Ishikawa (cell line): Measurements from ENCODE around the gene ABCC5.

Source experiments
- CEBPB ChIP-seq: IDR thresholded peaks from 2 replicates; pipeline ENCODE4 v1.6.1; 2012
- CREB1 ChIP-seq: IDR thresholded peaks from 2 replicates; pipeline ENCODE4 v1.6.1; 2012; ENCODE audit warnings: low read depth
- EP300 ChIP-seq: IDR thresholded peaks from 2 replicates; pipeline ENCODE4 v1.6.1; 2012; ENCODE audit warnings: borderline replicate concordance
- FOXM1 ChIP-seq: IDR thresholded peaks from 2 replicates; pipeline ENCODE4 v1.6.1; 2012; ENCODE audit warnings: low read depth, borderline replicate concordance
- NFIC ChIP-seq: IDR thresholded peaks from 2 replicates; pipeline ENCODE4 v1.6.1; 2012
- RAD21 ChIP-seq: IDR thresholded peaks from 2 replicates; pipeline ENCODE4 v1.6.1; 2012; ENCODE audit warnings: low read depth
- TAF1 ChIP-seq: IDR thresholded peaks from 2 replicates; pipeline ENCODE4 v1.6.1; 2012; ENCODE audit warnings: low read depth, mild to moderate bottlenecking
- TEAD4 ChIP-seq: IDR thresholded peaks from 2 replicates; pipeline ENCODE4 v1.6.1; 2012
- YY1 ChIP-seq: IDR thresholded peaks from 2 replicates; pipeline ENCODE4 v1.6.1; 2012; ENCODE audit warnings: low read depth
- ZBTB7A ChIP-seq: IDR thresholded peaks from 2 replicates; pipeline ENCODE4 v1.6.1; 2012; ENCODE audit warnings: low read depth
- TF ChIP-seq, protein P1 (sequence below): IDR thresholded peaks from 2 replicates; pipeline ENCODE4 v1.6.1; 2012
- TF ChIP-seq, protein P2 (sequence below): IDR thresholded peaks from 2 replicates; pipeline ENCODE4 v1.6.1; 2012; ENCODE audit warnings: low read depth, mild to moderate bottlenecking

DNA sequence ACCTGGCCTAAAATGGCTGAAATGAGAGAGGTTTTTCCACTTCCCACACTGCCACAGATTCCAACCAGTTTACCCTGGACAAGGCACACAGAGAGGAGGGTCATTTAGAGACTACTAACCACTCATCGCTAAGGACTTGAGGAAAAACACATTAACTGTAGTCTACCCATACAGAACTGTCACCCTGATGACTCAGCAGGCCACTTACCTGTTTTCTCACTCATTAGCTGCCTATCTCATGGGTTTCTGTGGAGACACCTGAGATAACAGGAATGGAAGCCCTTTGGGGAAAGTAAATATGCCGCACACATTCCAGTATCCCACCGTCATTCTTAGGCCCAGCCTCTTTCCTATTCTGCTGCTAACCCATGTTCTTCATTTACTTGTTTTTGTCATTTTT is 50.0 kb downstream of the ABCC5 start:
- TF ChIP-seq, protein P1, sequence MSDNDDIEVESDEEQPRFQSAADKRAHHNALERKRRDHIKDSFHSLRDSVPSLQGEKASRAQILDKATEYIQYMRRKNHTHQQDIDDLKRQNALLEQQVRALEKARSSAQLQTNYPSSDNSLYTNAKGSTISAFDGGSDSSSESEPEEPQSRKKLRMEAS: no peak
- TF ChIP-seq CREB1 (no peak), RAD21 (no peak), TAF1 (no peak), EP300 (no peak), CEBPB (no peak), ZBTB7A (no peak), TEAD4 (no peak), YY1 (no peak), NFIC (no peak), FOXM1 (no peak)
- TF ChIP-seq, protein P2, sequence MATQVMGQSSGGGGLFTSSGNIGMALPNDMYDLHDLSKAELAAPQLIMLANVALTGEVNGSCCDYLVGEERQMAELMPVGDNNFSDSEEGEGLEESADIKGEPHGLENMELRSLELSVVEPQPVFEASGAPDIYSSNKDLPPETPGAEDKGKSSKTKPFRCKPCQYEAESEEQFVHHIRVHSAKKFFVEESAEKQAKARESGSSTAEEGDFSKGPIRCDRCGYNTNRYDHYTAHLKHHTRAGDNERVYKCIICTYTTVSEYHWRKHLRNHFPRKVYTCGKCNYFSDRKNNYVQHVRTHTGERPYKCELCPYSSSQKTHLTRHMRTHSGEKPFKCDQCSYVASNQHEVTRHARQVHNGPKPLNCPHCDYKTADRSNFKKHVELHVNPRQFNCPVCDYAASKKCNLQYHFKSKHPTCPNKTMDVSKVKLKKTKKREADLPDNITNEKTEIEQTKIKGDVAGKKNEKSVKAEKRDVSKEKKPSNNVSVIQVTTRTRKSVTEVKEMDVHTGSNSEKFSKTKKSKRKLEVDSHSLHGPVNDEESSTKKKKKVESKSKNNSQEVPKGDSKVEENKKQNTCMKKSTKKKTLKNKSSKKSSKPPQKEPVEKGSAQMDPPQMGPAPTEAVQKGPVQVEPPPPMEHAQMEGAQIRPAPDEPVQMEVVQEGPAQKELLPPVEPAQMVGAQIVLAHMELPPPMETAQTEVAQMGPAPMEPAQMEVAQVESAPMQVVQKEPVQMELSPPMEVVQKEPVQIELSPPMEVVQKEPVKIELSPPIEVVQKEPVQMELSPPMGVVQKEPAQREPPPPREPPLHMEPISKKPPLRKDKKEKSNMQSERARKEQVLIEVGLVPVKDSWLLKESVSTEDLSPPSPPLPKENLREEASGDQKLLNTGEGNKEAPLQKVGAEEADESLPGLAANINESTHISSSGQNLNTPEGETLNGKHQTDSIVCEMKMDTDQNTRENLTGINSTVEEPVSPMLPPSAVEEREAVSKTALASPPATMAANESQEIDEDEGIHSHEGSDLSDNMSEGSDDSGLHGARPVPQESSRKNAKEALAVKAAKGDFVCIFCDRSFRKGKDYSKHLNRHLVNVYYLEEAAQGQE: no peak
